Activated CD4-positive, alpha-beta T cell treated with anti-CD3 and anti-CD28 coated beads for 4 hours (primary cell): ENCODE data around the gene DCTN3.
"Not testable (repeated sequence)": the region's sequence is repeated elsewhere in the genome, so short reads cannot be mapped to it uniquely, and the experiment has no call there.

Source experiments
- DNase-seq, 2 donors: peaks; one replicate each; pipeline ENCODE4 v3.0.0-alpha.2; 2020

The DCTN3 gene

GRCh38 chr9:34646211-34647083 lies 26.2 kb upstream of the DCTN3 start, which contains the start of gene GALT:
Gene GALT, plus strand, starts transcription at chr9:34646675. Its CDS starts 30 bp downstream, at chr9:34646705.
- DNase-seq = peak; percentile 95 to 97

- DNase-seq = no peak
Observed at GRCh38 chr9:34644766-34645314, 24.5 kb upstream of the DCTN3 start.

- DNase-seq = no peak
Observed at GRCh38 chr9:34642679-34643078, 22.4 kb upstream of the DCTN3 start.

- DNase-seq = not testable (repeated sequence)
Observed at GRCh38 chr9:34639322-34639721, 19.0 kb upstream of the DCTN3 start.

GRCh38 chr9:34638138-34638445 lies 17.8 kb upstream of the DCTN3 start:
- DNase-seq = peak in 1 of 2 donors; percentile 28

GRCh38 chr9:34637356-34638137 lies 17.3 kb upstream of the DCTN3 start, which contains the start of gene SIGMAR1:
Gene SIGMAR1, minus strand, starts transcription at chr9:34637787. Its CDS starts 90 bp downstream, at chr9:34637697.
- peak; percentile 94 for DNase-seq

- DNase-seq = peak in 1 of 2 donors; percentile 49
Observed at GRCh38 chr9:34636791-34637355, 16.6 kb upstream of the DCTN3 start.

- no peak for DNase-seq
Observed at GRCh38 chr9:34635556-34635955, 15.3 kb upstream of the DCTN3 start.

- no peak for DNase-seq
Observed at GRCh38 chr9:34634551-34635248, 14.4 kb upstream of the DCTN3 start.

GRCh38 chr9:34633851-34634550 lies 13.7 kb upstream of the DCTN3 start:
- DNase-seq = peak; percentile 74 to 79

GRCh38 chr9:34633166-34633565 lies 12.9 kb upstream of the DCTN3 start:
- DNase-seq = no peak

- no peak for DNase-seq
Observed at GRCh38 chr9:34630402-34631154, 10.3 kb upstream of the DCTN3 start.

GRCh38 chr9:34629491-34629808 lies 9.2 kb upstream of the DCTN3 start:
- no peak for DNase-seq

- DNase-seq = peak; percentile 40 to 49
Observed at GRCh38 chr9:34628656-34629490, 8.6 kb upstream of the DCTN3 start, which contains the start of gene ARID3C. Gene ARID3C, minus strand, starts transcription at chr9:34629066. Its CDS starts 1,052 bp downstream, at chr9:34628014.

GRCh38 chr9:34627716-34628655 lies 7.7 kb upstream of the DCTN3 start:
- no peak for DNase-seq

GRCh38 chr9:34625186-34625486 lies 4.8 kb upstream of the DCTN3 start:
- DNase-seq = no peak

GRCh38 chr9:34624475-34625185 lies 4.3 kb upstream of the DCTN3 start:
- DNase-seq = no peak
